ENCODE results near the gene IGSF21. TPM values are rescaled to one million over a fixed set of nuclear protein-coding genes. Genes with fewer than 3 reads are reported as not detected.

The IGSF21 gene
- total RNA-seq, 1 experiment from 2014 or later = 30.5 TPM

- ChIA-PET POLR2A (no interaction called here), CTCF (interaction anchor here (0.8 to 2.4 kb wide), 3 partner anchors 25 to 239 kb away, joined by 3 to 6 read pairs (median 3); no protein-coding TSS in a partner anchor)
- no peaks in the 10 kb centered on the region for H3K36me3 Mint-ChIP-seq
- no peak for TF ChIP-seq E2F4 (CRISPR knock-in tag; IDR thresholded peaks at IDR 0.05; ENCODE audit: borderline replicate concordance, low read depth)
- no peak for TF ChIP-seq CREM (CRISPR knock-in tag; IDR thresholded peaks at IDR 0.05)
- TF ChIP-seq AFF4 (CRISPR knock-in tag; IDR thresholded peaks at IDR 0.05; ENCODE audit: borderline replicate concordance) = no peak
- no peak for TF ChIP-seq ZBTB43 (CRISPR knock-in tag; IDR thresholded peaks at IDR 0.05)
- no peak for TF ChIP-seq JUN (CRISPR knock-in tag; IDR thresholded peaks at IDR 0.05)
- no peak for TF ChIP-seq USF2 (CRISPR knock-in tag; IDR thresholded peaks at IDR 0.05)
- no peak for TF ChIP-seq ZNF317 (CRISPR knock-in tag; IDR thresholded peaks at IDR 0.05; ENCODE audit: borderline replicate concordance, low read depth)
- TF ChIP-seq CBFB (CRISPR knock-in tag; IDR thresholded peaks at IDR 0.05; ENCODE audit: low read depth) = no peak
- no peak for TF ChIP-seq GRHL2 (CRISPR knock-in tag; IDR thresholded peaks at IDR 0.05; ENCODE audit: insufficient replicate concordance, severe bottlenecking)
- TF ChIP-seq TP53 (CRISPR knock-in tag; IDR thresholded peaks at IDR 0.05) = no peak
- no peak overlapping the region for H3K27ac Mint-ChIP-seq
- no peak for DNase-seq (ENCODE audit: low spot score)
- ATAC-seq = no peak
- H3K27me3 Mint-ChIP-seq (ENCODE audit: low read depth) = no peaks in the 10 kb centered on the region; the same call in 1 of the 2 replicates
- H3K4me1 Mint-ChIP-seq = peaks cover 18% of the 10 kb centered on the region
- no peak overlapping the region for H3K4me3 Mint-ChIP-seq
- no peaks in the 10 kb centered on the region for H3K9me3 Mint-ChIP-seq
Observed at GRCh38 chr1:18336801-18337200, 229.2 kb downstream of the IGSF21 start.

GRCh38 chr1:18337757-18338156 lies 230.2 kb downstream of the IGSF21 start:
- Mint-ChIP-seq H3K36me3 (no peaks in the 10 kb centered on the region), H3K27ac (no peak overlapping the region), H3K4me3 (no peak overlapping the region), H3K27me3 (ENCODE audit: low read depth) (no peaks in the 10 kb centered on the region; the same call in 1 of the 2 replicates), H3K9me3 (peaks cover 3% of the 10 kb centered on the region; the same call in 1 of the 2 replicates), H3K4me1 (peaks cover 8% of the 10 kb centered on the region)
- DNase-seq (ENCODE audit: low spot score) (no peak), ATAC-seq (no peak)
- POLR2A ChIA-PET = no interaction called here
- TF ChIP-seq SP1 (CRISPR knock-in tag; conservative IDR thresholded peaks at IDR 0.05) (no peak), MLX (CRISPR knock-in tag; IDR thresholded peaks at IDR 0.05) (no peak), FOXP4 (CRISPR knock-in tag; IDR thresholded peaks at IDR 0.05) (no peak), ETV6 (CRISPR knock-in tag; IDR thresholded peaks at IDR 0.05) (no peak), ZNF232 (CRISPR knock-in tag; IDR thresholded peaks at IDR 0.05) (no peak), ATF3 (CRISPR knock-in tag; conservative IDR thresholded peaks at IDR 0.05) (no peak), ZNF317 (CRISPR knock-in tag; IDR thresholded peaks at IDR 0.05; ENCODE audit: borderline replicate concordance, low read depth) (no peak), ATF1 (CRISPR knock-in tag; IDR thresholded peaks at IDR 0.05) (no peak)
- CTCF ChIA-PET = interaction anchor here (2.2 kb wide), 1 partner anchor 238 kb away, joined by 5 read pairs; no protein-coding TSS in a partner anchor

All from WTC11 (cell line).